Pulmonary artery endothelial cell (primary cell): ENCODE results near the gene BPIFB2. TPM values are rescaled to one million over a fixed set of nuclear protein-coding genes. Genes with fewer than 3 reads are reported as not detected.

Experiments
- DNase-seq: peaks from one replicate; pipeline ENCODE4 v3.0.0-alpha.2; 2011; ENCODE audit warnings: low read depth, low spot score
- total RNA-seq: library from RNA; depleted of rRNA; stranded (reverse); fragments of >200 nt; gene quantifications from 2 replicates; pipeline ENCODE4 v1.2.3, GENCODE V29; 2014

BPIFB2 gene
- total RNA-seq, 1 donor from 2014 or later = not detected

- DNase-seq = no peak
Measured at GRCh38 chr20:32984196-32984595, 23.3 kb upstream of the BPIFB2 start.

GRCh38 chr20:32984631-32985354 lies 22.7 kb upstream of the BPIFB2 start:
- DNase-seq = no peak

- DNase-seq = no peak
Measured at GRCh38 chr20:32985596-32985995, 21.9 kb upstream of the BPIFB2 start.

- DNase-seq = no peak
Measured at GRCh38 chr20:32986331-32986966, 21.1 kb upstream of the BPIFB2 start.

- no peak for DNase-seq
Measured at GRCh38 chr20:32987044-32987825, 20.3 kb upstream of the BPIFB2 start.

GRCh38 chr20:32988008-32988407 lies 19.5 kb upstream of the BPIFB2 start:
- no peak for DNase-seq

- DNase-seq = no peak
Measured at GRCh38 chr20:32989507-32990283, 17.8 kb upstream of the BPIFB2 start.

GRCh38 chr20:32990426-32990825 lies 17.1 kb upstream of the BPIFB2 start:
- no peak for DNase-seq

- DNase-seq = no peak
Measured at GRCh38 chr20:32991383-32991782, 16.1 kb upstream of the BPIFB2 start.

GRCh38 chr20:32991792-32992641 lies 15.5 kb upstream of the BPIFB2 start:
- DNase-seq = no peak

- DNase-seq = no peak
Measured at GRCh38 chr20:32993496-32994050, 13.9 kb upstream of the BPIFB2 start.

- DNase-seq = no peak
Measured at GRCh38 chr20:32995802-32996201, 11.7 kb upstream of the BPIFB2 start.

- DNase-seq = no peak
Measured at GRCh38 chr20:32997431-32997830, 10.1 kb upstream of the BPIFB2 start.

- DNase-seq = no peak
Measured at GRCh38 chr20:32999603-33000250, 7.8 kb upstream of the BPIFB2 start.

GRCh38 chr20:33000802-33001466 lies 6.6 kb upstream of the BPIFB2 start:
- no peak for DNase-seq

GRCh38 chr20:33002087-33002808 lies 5.3 kb upstream of the BPIFB2 start:
- no peak for DNase-seq

GRCh38 chr20:33004141-33004751 lies 3.3 kb upstream of the BPIFB2 start, which contains the start of gene SUN5:
SUN5 (minus strand) TSS chr20:33004433; CDS start chr20:33004340, 93 bp downstream.
- DNase-seq = no peak

GRCh38 chr20:33005132-33005566 lies 2.4 kb upstream of the BPIFB2 start:
- DNase-seq = no peak
